Superior temporal gyrus (tissue), 1 donor: Measurements from ENCODE around the gene MARVELD2.

ENCODE experiments used
- DNase-seq: peaks from one replicate; pipeline ENCODE4 v3.0.0-alpha.2; 2016; ENCODE audit errors: extremely low spot score

MARVELD2 gene

GRCh38 chr5:69492923-69493395 is 78.0 kb downstream of the MARVELD2 start:
- no peak for DNase-seq

GRCh38 chr5:69493396-69494133 is 78.6 kb downstream of the MARVELD2 start:
- DNase-seq: no peak
